HuH-7.5 (cell line): Measurements from ENCODE around the gene SEC31B.

Experiments
- DNase-seq: peaks from one replicate; pipeline ENCODE4 v3.0.0; 2011; ENCODE audit warnings: low spot score

SEC31B gene

GRCh38 chr10:100490531-100490930 lies 29.1 kb downstream of the SEC31B start:
- DNase-seq, result no peak

- DNase-seq, result no peak
These were observed 30.3 kb downstream of the SEC31B start for GRCh38 chr10:100489396-100489795.

- no peak for DNase-seq
These were observed 32.1 kb downstream of the SEC31B start for GRCh38 chr10:100487529-100487928.

GRCh38 chr10:100485801-100486495 lies 33.7 kb downstream of the SEC31B start:
- DNase-seq, result no peak

- DNase-seq, result no peak
These were observed 34.3 kb downstream of the SEC31B start for GRCh38 chr10:100485366-100485765.

- no peak for DNase-seq
These were observed 35.6 kb downstream of the SEC31B start for GRCh38 chr10:100483876-100484666.

GRCh38 chr10:100482834-100483185 lies 36.9 kb downstream of the SEC31B start:
- DNase-seq, result no peak

- peak; percentile 81 for DNase-seq
These were observed 37.4 kb downstream of the SEC31B start for GRCh38 chr10:100482181-100482833.

- peak; percentile 68 for DNase-seq
These were observed 38.1 kb downstream of the SEC31B start for GRCh38 chr10:100481462-100482081.

GRCh38 chr10:100480002-100480401 lies 39.7 kb downstream of the SEC31B start:
- no peak for DNase-seq

GRCh38 chr10:100479037-100479436 lies 40.6 kb downstream of the SEC31B start:
- DNase-seq, result no peak

- no peak for DNase-seq
These were observed 41.7 kb downstream of the SEC31B start for GRCh38 chr10:100477970-100478369.

GRCh38 chr10:100470367-100470766 lies 49.3 kb downstream of the SEC31B start:
- DNase-seq, result no peak

- DNase-seq, result no peak
These were observed 49.9 kb downstream of the SEC31B start for GRCh38 chr10:100469756-100470155.

GRCh38 chr10:100468978-100469377 lies 50.7 kb downstream of the SEC31B start:
- DNase-seq, result no peak

- no peak for DNase-seq
These were observed 51.3 kb downstream of the SEC31B start for GRCh38 chr10:100468322-100468721.

GRCh38 chr10:100462709-100463108 lies 57.0 kb downstream of the SEC31B start, which contains the start of gene WNT8B:
TSS of gene WNT8B (plus strand) at chr10:100463009. CDS start at chr10:100463169, 160 bp downstream.
- no peak for DNase-seq

- no peak for DNase-seq
These were observed 70.7 kb downstream of the SEC31B start for GRCh38 chr10:100448951-100449350.

GRCh38 chr10:100447663-100448062 lies 72.0 kb downstream of the SEC31B start:
- no peak for DNase-seq

- DNase-seq, result no peak
These were observed 73.4 kb downstream of the SEC31B start for GRCh38 chr10:100446130-100446761.

GRCh38 chr10:100442548-100442947 lies 77.1 kb downstream of the SEC31B start:
- DNase-seq, result no peak
